SIG-M5 (cell line): ENCODE results near the gene CERKL.

Experiments used
- DNase-seq: peaks from one replicate; lab custom pipeline; 2025; lab: John Stamatoyannopoulos, UW

The CERKL gene

GRCh38 chr2:181500201-181500600 is 156.7 kb downstream of the CERKL start:
- DNase-seq = no peak

GRCh38 chr2:181499231-181499630 is 157.7 kb downstream of the CERKL start:
- DNase-seq = no peak
